Measurements from ENCODE around the gene DTX3L.
"Not testable (repeated sequence)": the region's sequence is repeated elsewhere in the genome, so short reads cannot be mapped to it uniquely, and the experiment has no call there.

The DTX3L gene

DNA sequence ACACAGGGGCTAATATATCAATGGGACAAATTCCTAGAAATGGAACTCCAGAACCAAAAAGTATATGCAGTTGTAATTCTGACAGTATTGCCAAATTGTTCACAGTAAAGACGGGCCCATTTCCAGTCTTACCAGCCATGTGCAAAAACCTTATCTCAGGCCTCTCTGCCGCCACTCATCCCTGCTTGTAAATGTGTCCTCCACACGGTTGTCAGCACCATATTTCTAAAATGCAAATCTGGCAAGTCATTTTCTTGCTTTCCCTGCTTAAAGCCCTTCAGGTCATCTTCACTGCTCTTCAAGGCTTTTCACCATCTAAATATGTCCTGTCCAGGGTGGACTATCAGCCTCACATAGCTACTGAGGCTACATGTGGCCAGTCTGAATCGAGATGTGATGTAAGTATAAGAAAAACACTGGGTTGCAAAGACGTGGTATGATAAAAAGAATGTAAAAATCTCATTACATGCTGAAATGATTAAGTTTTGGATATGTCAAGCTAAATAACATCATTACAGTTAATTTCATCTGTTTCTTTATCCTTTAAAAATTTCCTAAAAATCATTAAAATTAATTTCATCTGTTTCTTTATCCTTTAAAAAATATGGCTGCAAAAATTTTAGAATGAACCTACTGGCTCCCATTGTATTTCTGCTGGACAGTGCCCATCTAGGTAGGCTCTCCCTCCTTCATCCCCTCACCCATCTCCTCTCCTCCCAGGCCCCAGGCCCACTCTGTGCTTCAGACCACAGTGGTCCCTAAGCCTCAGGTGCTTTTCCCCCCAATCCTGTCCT, 1.0 kb upstream of the DTX3L start:
- DNase-seq (ENCODE audit: low spot score), result no peak

DNA sequence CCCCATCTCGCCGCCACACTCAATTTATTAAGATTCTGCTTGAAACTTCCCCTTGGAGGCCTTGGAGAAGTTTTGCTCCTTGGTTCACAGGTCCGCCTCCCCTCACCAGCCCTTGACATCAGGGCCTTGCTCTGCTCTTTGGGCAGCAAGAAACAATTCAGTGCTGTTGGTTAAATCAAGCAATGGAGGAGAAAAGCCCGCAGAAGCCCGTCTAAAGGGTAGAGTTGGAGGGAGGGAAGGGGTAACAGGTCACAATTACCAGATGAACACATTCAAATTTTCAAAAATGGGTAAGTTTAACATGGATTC, 467 bp upstream of the DTX3L start:
- peak; percentile 21 for DNase-seq (ENCODE audit: low spot score)

DNA sequence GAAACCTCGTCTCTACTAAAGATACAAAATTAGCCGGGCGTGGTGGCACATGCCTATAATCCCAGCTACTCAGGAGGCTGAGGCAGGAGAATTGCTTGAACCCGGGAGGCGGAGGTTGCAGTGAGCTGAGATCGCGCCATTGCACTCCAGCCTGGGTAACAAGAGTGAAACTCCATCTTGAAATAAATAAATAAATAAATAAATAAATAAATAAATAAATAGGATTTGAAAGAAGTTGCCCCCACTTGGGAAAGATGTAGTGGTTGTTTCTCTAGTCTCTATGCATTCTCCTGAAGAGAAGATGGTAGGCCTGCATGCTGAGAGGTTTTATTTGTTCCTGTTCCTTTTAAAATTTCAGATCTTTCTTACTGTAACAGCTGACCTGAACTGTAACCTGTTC, 4.0 kb downstream of the DTX3L start:
- not testable (repeated sequence) for DNase-seq (ENCODE audit: low spot score)

DNA sequence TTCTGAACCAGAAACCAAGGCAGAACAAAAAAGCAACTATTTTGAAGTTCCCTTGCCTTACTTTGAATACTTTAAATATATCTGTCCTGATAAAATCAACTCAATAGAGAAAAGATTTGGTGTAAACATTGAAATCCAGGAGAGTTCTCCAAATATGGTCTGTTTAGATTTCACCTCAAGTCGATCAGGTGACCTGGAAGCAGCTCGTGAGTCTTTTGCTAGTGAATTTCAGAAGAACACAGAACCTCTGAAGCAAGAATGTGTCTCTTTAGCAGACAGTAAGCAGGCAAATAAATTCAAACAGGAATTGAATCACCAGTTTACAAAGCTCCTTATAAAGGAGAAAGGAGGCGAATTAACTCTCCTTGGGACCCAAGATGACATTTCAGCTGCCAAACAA, 4.6 kb downstream of the DTX3L start:
- DNase-seq (ENCODE audit: low spot score), result no peak

DNA sequence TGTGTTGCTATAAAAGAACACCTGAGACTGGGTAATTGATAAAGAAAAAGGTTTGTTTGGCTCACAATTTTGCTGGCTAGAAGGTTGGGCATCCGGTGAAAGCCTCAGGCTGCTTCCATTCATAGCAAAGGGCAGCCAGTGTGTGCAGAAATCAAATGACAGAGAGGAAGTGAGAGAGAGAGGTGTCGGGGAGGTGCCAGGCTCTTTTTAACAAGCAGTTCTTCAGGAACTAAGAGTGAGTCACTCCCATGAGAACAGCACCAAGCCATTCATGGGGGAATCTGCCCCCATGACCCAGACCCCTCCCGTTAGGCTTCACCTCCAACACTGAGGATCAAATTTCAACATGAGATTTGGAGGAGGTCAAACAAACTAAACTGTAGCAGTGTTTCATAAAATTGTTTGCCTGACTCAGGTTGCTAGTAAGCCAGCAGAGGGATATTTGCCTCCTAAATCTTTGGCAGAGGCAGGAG, 8.8 kb downstream of the DTX3L start:
- peak; percentile 56 for DNase-seq (ENCODE audit: low spot score)

DNA sequence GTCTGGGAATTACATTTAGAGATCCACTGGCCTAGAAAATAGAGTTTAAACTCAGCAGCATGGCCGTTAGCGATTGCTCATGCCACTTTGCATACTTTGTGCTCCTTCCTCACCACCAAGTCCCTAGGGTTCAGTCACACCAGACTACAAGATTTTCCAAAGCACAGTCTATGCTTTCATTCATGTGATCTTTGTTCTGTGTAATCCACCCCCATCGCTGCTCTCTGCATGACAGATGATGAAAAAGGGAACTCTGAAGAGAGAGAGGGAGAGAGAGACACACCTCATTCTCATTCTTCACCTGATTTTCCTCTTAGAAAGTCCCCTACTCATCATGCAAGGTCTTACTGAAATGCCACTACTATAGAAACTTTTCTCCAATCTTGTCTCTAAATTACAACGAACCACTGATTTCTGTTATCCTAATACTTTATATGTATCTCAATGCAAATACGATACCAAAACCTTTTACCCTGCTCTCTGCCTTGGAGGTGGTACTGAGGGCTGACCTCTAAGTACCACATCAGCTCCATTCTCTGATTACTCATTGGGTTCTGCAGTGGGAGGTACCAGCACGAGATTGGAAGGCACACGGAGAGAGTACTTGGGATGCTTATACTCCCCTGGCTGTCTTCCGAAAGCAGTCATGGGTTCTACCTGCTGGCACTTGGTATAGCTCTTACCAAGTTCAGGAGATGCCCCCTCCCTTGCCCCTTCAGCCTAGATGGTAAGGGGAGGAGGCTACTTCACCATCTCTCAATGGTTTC, 12.2 kb downstream of the DTX3L start:
- no peak for DNase-seq (ENCODE audit: low spot score)

DNA sequence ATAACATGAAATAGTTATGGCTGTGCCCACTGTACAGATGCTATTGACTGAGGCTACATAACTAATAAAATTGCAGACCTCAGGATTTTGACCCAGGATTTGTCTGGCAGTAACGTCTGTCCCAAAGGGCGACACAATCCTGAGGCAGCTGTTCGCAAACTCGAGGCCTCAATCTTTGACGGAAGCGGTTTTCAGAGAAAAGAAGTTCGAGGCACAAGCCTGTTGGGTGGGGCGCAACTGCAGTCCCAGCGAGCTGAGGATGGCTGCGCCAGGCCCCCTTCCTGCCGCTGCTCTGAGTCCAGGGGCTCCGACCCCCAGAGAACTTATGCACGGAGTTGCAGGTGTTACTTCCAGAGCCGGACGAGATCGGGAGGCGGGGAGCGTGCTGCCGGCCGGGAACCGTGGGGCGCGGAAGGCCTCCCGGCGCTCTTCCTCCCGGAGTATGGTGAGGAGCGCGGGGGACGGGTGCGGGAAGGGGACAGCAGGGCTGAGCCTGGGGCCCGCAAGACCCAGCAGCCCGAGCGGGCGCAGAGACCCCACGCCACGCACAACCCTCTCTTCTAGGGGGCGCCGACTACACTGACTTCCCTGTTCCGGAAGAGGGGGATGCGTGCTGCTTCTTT, 13.4 kb downstream of the DTX3L start, which contains the start of gene PARP15:
TSS of gene PARP15 (plus strand) at position 242 of the 623 bp plus-strand sequence. CDS start at position 260, 18 bp downstream.
- no peak for DNase-seq (ENCODE audit: low spot score)

DNA sequence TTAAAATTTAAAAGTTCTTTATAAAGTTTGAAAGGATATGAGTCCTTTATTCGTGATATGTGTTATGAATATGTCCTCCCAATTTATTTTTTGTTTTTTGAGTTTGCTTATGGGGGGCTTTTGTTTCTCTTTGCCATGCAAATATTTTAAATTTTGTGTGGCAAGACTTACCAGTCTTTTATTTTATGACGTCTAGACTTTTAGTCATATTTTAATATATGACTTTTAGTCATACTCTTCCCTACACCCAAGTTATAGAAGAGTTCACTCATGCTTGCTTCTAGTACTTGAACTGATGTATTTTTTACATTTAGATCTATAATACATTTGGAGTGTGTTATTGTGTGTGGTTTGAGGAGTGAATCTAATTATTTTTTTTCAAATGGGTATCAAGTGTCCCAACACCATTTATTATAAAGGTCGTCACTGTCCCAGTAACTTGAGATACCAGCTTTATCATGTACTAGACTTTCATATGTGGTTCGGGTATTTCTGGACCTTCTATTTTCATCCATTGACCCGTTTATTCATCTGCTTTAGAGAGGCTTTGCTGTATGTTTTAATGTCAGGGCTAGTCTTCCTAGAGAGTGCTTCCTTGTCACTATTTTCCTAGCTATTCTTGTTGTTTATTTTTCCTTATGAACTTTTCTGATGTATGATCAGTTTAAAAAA, 14.1 kb downstream of the DTX3L start:
- DNase-seq (ENCODE audit: low spot score), result no peak

DNA sequence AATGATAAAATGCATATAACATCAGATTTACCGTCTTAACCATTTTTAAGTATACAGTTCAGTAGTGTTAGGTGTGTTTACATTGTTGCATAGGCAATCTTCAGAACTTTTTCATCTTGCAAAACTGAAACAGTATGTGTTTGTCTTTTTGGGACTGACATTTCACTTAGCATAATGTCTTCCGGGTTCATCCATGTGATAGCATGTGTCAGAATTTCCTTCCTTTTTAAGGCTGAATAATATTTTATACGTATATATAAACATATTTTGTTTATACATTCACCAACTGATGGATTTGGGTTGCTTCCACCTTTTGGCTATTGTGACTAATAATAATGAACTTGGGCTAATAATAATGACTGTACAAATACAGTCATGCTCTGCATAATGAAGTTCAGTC, 16.3 kb downstream of the DTX3L start:
- no peak for DNase-seq (ENCODE audit: low spot score)

DNA sequence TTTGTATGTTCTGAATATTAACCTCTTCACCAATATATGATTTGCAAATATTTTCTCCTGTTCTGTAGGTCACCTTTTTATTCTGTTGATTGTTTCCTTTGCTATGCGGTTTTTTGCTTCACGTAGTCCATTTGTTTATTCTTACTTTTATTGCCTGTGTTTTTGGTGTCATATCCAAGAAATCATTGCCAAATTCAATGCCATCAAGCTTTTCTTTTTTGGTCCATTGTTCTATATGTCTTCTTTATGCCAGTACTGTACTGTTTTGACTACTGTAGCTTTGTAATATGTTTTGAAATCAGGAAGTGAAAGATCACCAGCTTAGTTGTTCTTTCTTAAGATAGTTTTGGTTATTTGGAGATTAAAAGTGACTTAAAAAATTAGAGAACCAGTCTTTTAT, 17.5 kb downstream of the DTX3L start:
- no peak for DNase-seq (ENCODE audit: low spot score)

DNA sequence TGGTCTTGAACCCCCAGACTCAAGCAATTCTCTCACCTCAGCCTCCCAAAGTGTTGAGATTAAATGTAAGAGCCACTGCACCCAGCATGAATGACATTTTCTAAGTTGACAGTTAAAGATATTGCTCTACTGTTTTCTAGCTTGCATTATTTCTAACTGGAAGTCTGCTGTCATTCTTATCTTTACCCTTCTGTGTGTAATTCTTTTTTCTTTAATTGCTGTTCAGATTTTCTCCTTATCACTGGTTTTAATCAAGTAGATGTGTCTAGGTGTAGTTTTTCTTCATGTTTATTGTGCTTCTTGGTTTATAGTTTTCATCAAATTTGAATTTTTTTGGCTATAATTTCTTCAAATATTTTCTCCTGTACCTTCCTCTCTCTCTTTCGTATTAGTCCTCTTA, 18.3 kb downstream of the DTX3L start:
- no peak for DNase-seq (ENCODE audit: low spot score)

DNA sequence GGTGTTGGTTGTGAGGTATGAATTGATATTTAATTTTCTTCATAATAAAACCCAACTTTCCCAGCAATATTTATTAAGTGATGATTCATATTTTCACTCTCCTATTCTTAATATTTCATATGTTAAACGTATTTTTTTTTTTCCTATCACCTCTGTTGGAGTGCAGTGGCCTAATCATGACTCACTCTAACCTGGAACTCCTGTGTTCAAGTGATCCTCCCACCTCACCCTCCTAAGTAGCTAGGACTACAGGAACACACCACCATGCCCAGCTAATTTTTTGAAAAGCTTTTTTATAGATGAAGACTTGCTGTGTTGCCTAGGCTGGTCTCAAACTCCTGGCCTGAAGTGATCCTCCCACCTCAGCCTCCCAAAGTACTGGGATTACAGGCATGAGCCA, 22.0 kb downstream of the DTX3L start:
- no peak for DNase-seq (ENCODE audit: low spot score)

DNA sequence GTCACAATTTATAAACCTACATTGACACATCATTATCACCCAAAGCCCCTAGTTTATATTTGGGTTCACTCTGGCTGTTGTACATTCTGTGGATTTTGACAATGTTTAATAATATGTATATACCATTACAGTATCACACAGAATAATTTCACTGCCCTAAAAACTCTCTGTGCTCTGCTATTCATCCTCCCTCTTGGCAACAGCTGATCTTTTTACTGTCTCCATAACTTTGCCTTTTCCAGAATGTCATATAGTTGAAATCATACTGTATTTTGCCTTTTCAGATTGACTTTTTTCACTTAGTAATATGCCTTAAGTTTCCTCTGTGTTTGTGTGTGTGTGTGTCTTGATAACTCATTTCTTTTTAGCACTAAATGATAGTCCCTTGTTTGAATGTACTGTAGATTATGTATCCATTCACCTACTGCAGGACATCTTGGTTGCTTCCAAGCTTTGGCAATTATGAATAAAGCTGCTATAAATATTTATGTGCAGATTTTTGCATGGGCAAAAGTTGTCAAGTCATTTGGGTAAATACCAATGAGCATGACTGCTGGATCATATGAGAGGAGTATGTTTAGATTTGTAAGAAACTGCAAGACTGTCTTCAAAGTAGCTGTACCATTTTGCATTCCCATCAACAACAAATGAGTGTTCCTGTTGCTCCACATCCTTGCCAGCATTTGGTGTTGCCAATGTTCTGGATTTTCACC, 22.8 kb downstream of the DTX3L start:
- no peak for DNase-seq (ENCODE audit: low spot score)

DNA sequence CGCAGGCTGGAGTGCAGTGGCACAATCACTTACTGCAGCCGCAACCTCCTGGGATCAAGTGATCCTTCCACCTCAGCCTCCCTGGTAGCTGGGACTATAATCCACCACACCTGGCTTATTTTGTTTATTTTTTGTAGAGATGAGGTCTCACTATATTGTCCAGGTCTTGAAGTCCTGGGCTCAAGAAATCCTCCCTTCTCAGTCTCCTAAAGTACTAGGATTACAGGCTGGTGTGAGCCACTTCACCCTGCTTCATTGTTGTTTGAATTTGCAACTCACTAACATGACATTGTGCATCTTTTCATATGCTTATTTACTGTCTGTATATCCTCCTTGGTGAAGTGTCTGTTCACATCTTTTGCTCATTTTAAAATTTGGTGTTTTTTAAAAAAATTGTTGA, 23.4 kb downstream of the DTX3L start:
- DNase-seq (ENCODE audit: low spot score), result no peak

DNA sequence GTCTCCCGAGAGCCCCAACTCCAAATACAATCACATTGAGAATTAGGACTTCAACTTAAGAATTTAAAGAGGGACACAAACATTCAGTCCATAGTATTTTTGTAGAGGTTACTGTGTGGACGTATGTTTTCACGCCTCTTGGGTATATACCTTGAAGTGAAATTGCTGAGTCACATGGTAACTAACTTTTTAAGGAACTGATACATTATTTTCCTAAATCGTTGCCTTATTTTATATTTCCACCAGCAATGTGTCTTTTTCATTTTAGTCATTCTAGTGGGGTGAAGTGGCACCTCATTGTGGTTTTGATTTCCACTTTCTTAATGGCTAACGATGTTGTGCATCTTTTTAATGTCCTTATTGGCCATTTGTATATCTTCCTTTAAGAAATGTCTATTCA, 25.2 kb downstream of the DTX3L start:
- no peak for DNase-seq (ENCODE audit: low spot score)

DNA sequence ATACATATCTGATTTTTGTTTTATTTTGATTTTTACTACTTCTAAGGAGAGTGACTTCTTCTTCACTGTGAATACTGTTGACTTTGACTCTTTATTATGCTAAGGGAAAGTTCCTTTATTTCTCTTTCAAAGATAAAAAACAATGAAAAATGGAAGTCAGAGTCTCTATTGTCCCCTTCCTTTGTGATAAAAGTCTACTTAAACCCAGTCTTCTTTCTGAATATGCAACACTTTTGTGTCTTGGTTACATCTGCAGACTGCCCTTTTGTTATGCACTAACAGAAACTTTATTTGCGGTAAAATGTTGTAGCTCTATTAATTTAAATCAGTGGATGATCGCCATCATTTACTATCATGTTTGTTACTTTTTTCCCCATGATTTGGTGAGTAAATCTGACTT, 26.5 kb downstream of the DTX3L start:
- DNase-seq (ENCODE audit: low spot score), result no peak

DNA sequence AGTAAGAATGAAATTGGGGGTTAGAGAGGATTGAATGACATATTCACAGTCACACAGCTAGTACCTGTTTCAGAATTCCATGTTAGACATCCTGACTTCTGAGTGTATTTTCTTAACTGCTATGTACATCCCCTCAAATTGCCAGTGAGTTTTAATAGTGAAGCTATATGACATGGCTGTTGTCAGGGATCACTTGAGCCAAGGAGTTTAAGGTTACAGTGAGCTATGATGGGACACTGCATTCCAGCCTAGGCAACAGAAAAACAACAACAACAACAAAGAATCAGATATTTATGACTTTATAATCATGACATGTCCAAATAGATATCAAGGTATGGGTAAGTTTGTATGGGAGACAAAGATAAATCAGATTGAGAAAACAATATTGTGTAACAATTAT, 29.9 kb downstream of the DTX3L start:
- DNase-seq (ENCODE audit: low spot score), result no peak

DNA sequence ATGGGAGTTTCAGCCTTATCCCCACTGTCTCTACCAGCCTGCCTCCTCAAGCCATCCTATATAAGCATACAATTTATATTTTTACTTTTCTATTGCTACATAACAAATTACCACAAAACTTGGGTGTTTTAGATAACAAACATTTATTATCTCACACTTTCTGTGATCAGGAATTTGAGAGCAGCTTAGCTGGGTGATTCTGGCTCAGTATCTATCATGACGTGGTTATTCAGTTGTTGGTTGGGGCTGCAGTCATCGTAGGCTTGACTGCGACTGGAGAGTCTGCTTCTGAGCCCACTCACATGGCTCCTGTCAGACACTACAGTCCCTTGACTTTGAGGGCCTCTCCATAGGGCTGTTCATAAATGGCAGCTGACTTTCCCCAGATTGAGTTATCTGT, 34.0 kb downstream of the DTX3L start:
- no peak for DNase-seq (ENCODE audit: low spot score)

DNA sequence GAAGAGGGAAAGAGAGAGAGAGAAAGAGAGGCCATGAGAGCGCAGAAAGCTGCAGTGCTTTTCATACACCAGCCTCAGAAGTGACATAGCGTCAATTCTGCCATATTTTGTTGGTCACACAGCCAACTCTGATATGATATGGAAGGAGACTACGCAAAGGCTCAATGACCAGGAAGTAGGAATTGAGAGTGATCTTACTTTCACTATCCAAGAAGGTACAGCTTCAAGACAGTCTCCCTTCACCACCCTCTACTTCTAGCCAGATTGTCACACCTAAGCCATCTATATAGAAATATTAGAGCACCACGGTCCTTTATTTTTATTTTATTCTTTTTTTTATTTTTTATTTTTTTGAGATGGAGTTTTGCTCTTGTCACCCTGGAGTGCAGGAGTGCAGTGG, 34.4 kb downstream of the DTX3L start:
- no peak for DNase-seq (ENCODE audit: low spot score)

DNA sequence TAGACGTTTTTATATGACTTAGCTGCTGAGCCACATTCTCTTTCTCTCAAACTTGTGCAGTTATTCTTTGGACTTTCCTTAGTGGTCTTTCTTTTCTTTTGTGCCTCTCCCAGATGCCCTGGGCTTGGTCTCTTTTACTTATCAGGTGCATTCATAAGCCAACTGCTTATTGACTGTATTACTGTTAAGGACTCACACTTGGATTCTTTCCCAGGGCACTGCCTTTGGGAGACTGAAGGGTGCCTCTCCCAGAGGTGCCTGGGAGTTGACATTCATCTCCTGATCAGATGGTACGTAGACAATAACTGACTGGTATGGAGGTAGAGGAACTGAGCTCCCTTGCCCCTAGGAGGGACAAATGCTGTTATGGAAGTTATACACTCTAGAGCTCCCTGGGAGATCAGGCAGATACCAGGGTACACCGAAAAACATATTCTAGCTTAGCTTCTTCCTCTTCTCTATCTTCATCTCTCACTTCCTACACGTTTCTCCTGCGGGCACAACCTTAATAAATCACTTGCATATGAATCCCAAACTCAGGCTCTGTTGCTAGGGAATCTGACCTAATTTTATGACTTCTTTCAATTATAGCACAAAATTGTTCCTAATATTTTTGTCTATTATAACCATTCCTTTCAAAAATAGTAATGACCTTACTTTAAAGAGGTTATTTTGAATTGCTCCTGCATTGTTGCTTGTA, 38.0 kb downstream of the DTX3L start:
- DNase-seq (ENCODE audit: low spot score), result no peak

DNA sequence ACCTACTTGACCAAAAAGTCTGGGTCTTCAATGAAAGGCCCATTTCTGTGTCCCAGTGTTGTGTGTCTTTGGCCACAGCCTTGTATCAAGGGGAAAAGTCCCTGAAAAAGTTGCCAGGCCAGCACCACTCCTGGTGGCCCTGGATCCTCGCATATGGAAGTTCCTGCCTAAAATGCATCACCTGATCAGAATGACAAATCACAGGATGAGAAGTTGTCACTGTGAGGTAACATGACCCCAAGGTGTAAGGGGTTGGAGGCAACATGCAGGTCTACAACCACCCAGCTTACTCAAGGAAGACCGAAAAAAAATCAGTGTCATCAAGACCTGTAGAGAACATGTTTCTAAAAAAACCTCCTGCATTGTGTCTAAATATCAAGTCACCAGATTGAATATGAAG, 38.9 kb downstream of the DTX3L start:
- no peak for DNase-seq (ENCODE audit: low spot score)
